GM18520 (cell line): ENCODE data around the gene DTHD1.
A peak's percentile ranks its signal among the peaks of the same experiment; 100 is the strongest.

Source experiments
- ATAC-seq: cut with Tn5 transposase; IDR thresholded peaks from one replicate; pipeline ENCODE4 v1.9.1; 2021; ENCODE audit not compliant: unreplicated experiment

The DTHD1 gene

DNA sequence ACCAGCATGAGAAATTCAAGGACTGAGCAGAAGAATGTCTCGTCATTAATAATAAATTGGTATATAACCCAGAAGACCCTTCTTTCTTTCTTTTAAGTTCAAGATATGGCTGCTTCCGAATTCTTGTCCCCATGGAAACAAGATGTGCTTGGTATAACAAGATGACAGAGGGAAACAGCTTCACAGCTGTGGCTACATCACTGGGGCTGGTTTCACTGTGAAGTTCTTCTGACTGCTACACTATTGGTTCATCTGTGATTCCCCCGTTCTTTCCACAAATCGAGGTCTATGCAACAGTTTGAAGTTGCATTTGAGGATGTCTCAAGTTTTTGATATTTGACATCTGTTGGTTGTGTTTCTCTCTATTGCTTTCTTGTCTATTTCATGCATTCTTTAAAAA is 12.3 kb upstream of the DTHD1 start:
- ATAC-seq = no peak

DNA sequence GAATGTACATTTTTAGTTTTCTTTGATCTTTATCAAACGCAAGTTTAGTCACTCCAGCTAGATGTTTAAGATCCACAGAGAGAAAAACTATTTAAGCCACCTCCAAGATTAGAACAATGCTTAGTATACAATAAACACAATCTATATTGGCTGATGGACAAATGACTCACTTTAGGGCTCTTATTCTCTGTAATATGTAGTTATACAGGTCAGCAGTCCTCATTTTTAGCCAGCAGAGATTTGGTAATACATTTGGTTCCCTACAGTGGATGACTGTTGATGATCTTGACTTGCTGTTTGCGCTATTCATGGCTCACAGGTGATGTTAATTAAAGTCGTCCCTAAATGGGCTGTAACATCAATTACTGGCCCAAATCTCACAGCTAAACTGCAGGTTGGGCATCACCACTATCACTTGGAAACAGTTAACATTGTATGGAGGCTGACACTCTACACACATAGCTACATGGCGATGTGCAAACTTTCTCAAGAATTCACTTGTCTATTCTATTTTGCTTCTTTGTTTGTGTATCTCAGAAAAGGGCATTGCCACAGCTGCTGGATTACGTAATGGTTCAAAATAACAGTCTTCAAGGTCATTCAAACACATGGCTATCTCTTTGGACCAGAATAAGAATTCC is 11.8 kb upstream of the DTHD1 start:
- no peak for ATAC-seq

DNA sequence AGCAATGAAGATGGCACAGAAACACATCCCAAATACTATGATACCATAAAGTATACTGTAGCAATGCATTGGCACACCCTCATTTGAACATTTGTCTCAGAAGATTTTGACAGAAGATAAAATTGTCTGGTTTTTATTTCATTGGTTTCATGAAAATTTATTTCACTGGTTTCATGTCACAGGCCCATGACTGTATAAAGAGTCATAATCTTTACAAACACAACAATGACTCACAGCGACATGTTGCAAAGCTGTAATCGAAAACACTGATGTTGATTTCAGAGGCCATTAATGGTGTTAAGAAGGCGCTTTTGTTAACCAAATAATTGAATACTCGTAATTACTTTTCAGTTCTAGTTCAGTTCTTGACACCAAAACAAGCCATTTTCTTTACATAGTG is 8.1 kb upstream of the DTHD1 start:
- ATAC-seq = no peak

DNA sequence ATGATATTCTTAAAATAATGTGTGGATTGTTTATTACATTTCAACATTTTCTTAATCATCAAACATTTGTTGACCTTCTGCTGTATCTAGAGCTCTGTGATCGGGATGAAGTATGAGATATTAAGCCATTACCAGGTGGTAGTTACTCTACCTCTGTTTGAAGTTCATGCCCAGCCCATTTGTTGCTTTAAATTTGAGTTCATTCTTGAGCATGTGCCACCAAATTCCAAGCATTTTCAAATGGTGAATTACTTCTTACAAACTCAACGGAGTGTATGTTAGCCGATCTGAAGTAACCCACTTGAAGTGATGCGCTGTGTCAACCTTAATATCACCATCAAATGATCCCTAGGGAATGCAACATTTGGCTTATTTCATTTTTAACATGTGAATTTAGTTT is 7.3 kb upstream of the DTHD1 start:
- ATAC-seq = no peak

DNA sequence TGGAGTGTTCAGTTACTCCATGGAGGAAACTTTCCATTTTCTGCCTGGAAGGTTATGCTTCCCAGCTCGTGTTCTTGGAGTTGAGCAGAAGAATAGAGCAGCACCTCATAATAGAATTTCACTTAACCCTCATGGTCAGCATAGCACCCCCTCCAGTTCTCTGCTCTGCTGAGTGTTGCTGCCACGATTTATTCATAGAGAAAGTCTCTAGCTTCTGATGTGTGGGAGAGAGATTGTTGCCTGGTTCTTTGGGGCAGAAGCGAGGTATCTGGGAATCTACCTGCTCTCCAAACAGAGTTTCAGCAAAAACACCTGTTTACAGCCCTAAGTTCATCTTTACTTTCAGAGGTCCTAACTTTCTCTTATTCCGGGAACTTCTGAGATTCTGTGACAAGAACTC is 3.9 kb upstream of the DTHD1 start:
- no peak for ATAC-seq

DNA sequence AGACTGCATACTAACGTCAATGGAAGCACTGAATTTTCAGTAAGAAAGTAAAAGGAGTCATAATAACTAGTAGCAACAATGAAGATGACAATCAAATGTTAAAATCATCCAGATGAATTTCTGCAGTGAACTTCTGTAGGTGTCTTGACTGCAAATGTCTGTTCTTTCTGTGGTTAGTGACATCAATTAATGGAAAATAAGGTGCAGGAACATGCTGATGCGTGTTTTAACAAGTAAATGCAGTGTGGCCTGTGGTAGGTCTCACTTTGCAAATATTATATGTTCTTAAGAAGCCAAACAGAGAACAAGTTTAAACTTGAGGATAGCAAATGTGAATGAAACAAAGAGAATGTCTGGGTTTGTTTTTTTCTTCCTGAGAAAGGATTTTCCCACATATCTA is 2.6 kb upstream of the DTHD1 start:
- ATAC-seq = no peak

DNA sequence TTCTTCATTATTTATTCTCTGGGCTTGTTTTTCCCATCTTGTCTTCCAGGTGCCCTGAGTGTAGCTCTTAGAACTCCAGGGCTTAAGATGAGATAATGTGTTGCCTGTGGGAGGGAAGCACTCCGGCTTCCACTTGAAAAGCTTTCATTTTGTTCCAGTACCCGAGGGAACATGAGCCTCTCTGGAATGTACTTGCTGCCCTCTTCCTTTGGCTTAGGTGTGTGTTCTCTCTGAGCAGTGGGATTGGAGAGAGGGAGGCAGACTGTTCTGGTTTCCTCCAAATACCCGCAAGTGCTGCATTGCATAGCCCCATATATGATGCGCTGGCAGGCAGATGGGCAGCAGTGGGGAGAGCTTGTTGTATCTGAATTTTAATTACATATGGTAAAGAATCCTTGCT is 861 bp upstream of the DTHD1 start:
- ATAC-seq = no peak

DNA sequence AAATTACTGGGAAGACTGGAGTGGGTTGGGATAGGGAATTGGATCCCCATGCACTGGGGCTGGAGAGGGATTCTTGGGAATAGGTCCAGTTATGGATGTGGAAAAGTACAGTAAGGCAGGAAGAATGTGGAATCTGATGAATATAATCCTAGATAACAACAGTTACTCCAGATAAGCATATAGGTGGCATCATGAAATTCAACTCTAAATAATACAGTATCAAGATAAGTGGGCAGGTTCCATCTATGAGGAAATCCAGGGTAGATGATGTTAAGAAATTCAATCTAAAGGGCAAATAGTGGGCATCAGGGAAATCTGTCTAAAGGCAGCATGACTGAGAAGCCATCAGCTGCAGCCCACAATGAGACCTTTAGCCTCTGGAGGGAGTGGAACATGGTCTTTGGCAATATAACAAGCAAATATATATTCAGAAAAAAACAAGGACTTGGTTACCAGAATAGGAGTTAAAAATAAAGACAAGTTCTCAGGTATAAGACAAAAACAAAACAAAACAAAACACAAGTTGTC is 1.2 kb downstream of the DTHD1 start:
- no peak for ATAC-seq

DNA sequence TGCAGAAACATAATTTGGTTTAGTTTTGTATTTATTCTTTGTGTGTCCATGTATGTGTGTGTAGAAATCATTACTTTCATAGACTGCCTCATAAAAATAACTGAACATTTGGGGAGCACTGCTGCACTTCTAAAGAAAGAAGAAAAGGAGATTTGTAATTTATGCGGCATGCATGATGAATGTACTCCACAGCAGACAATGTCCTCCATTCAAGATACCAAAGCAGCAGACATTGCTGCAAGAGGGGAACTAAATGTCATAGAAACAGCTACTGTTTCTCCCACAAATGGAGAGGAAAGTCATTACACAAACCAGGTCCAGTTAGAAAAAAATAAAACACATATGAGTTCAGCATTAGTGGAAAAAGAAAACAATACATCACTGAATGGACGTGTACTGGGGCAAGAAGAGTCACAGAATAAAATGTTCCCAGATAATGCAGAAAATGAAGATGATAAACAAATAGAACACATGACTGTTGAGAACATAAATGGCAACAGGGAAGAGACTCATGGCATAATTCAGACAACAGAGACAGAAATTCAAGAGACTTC is 2.6 kb downstream of the DTHD1 start:
- no peak for ATAC-seq

DNA sequence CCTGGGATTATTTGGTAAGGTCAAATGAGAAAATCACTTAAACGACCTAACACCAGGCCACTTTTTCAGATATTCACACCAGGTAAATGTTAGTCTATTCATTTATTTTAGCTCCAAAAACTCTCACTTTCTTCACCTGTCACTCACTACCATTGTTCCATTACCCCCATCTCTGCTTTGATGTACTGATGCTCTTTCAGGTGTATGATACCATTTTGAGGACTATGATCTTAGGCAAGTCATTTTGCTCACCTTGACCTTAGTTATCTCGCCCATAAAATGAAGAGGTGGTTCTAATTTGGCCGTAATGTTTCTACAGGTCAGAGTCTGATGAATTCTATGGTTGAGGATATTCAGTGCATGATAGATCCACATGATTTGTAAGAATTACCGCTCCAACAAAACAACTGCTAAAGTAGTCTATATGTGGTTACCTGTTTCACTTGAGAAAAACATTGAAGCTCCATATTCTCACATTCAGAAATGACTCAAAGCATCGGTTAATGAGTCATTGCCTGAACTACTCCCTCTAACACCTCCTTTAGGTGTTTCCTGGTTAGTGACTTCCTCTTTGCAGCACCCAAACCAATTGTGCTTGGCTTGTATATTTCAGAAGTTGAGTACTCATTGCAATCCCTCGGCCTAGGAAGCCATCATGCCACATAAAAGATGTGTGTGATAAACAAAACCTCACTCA is 4.5 kb downstream of the DTHD1 start:
- ATAC-seq = peak; percentile 99

DNA sequence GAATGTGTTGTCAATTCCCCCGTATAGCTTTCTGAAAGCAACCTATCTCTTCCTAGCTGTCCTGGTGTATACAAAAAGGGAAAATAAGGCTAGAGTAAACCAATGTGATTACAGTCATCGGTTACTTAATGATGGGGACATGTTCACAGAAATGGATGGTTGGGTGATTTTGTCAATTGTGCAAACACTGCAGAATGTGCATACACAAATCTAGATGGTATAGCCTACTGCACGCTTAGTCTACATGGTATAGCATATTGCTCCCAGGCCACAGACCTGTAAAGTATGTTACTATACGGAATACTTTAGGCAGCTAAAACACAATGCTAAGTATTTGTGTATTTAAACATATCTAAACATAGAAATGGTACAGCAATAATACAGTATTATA is 5.1 kb downstream of the DTHD1 start:
- ATAC-seq = no peak

DNA sequence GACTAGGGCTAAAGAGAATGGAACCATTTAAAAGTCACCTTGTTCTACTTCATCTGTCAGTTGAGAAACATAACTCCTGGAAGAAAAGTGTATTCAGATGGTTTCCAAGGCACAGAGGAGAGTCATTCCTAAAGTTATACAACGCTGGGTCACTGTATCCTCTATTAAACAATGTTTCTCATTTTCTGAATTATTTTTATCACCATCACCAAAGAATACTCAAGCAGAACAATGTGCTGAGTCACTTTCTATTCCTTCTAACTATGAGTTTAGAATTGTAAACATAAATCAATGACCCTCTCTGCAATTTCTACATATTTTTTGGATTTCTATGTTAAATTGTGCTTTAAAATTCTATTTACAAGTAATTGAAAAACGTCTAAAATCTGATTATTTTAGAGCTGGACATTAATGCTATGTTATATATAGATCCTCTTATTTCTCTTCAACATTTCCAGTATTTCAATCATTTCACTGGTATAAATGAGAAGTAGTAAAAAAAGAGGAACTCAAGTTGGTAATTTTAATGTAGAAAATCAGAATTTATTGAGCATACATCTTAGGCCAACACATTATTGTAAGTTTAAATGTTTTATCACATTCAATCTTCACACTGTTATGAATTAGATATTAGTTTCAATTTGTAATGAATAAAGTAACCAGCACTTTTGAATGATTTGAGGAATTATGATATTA is 7.5 kb downstream of the DTHD1 start:
- ATAC-seq = no peak

DNA sequence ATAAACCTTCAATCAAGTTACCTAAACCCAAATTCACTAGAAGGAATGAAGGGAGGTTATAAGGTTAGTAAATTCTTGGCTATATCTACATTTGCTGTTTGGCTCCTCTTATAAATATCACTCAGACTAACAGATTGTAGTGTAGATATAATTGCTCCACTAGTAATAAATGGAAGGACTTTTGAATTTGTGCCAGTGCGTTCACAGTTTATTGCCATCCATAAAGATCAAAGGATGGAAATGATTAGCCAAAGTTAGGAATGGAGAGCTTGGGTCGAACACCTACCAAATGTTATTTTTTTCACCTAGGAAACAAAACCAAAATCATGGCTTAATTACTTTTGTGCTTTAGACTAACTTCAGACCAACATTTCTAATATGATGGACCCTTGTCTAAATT is 9.2 kb downstream of the DTHD1 start:
- no peak for ATAC-seq

DNA sequence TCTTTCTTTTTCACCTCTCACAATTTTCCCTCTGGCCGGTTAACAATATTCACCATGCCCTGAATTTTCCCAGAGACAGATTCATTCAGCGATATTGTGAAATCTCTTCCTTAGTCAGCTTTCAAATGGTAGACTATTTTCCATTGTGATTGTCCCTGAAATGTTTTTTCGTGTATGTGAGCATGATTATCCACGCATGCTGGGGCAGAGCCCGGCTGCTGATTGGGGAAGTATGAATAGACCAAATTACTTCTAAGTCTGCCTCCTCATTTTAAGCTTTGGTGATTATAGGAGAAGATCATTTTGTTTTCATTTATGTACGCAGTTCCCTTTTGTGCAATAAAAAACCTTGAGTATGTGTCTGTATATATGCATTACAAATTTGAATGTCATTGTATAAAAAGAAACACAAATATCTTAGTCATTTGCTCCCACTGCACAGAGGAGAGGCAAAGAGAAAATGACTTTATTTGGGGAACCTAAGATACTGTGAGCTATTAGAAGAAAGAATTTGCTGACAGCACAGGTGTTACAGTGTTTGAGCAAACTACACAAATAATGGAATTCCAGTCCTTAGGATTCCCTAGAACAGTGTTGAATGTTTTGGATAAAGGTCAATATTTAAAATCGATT is 11.3 kb downstream of the DTHD1 start:
- ATAC-seq = no peak

DNA sequence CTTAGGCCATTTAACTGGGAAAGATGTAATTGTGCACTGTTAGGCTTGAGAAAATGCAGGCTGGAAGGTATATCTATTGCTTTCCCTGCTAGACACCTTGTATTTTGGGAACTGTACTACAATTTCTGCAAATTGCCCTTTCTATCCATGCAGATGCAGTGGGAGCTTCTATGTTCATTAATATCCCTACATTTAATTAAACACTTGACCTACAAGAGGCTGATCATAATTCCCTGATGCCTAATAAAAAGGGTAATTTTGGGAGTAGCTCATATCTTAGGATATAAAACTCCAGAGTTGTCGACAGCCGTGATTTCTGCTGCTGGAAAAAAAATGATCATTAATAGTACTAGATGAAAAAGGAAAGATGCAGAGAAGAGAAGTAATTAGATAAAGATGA is 19.7 kb downstream of the DTHD1 start:
- ATAC-seq = no peak

DNA sequence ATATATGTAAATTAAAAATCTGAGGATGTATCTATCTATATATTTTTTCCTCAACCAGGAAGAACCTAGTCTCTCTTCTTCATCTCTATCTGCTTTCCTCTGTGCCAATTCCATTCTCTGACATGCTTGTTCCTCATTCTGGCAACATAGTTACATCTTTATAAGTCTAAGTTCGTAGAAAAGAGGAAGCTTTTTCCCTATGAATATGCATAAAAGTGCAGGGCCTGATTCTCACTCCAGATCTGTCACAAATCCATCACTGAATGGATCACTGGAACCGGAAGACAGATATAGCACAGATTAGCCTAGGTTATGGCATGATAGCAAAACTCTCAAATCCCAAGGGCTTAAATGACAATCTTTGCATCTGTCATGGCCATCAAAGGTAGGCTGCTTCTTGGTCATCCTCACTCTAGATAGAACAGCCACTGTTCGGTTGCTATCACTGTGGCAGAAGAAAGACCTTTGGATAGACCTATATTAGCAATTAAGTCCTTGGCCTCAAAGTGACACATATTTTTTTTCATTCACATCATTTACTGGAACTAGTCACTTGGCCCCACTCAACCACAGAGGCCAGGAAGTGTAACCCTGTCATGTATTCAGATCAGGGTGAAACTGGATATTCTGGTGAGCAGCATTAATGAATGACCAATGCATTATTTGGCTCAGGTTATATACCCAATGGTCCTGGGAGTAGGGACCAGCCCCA is 22.2 kb downstream of the DTHD1 start:
- peak; percentile 82 for ATAC-seq

DNA sequence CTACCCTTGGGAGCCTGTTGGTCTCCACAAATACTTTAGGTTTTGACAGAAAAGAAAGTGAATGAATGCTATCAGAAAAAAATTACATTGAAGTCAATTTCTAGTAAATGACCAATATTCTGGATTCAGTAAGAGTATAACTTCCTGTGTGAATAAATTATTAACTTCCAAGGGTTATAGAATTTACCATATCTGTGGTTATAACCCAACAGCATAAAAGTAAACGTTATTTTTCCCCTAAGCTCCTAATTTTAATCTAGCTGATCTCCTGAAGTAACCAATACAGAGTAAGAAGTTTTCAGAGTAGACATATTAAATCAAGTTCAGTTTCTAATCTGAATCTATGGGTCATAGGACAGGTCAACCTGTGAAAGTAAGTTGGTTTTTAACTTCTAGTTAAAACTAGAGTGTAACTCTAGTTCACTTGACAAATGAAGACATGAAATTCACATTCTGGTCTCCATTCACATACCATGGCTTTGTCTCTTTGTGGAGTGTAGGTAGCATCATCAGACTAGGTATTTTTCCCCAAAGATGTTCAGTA is 22.8 kb downstream of the DTHD1 start:
- peak; percentile 30 for ATAC-seq

DNA sequence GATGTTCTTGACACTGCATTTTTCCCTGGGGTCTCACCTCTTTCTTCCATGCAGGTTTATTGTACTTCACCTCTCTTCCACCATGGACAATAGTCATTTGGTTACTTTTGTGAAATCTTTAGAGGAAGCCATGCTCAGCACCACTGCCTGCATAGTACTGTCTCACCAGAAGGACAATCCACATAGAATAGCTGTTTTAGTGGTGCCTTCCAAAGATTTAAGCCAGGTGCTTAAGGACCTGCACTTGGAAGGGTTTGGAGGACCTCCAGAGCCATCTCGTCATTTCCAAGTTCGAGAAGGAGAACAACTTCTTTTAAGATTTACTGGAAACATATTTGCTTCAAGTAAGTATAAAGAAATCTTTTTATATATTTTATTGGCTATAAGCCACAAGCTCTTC is 26.7 kb downstream of the DTHD1 start:
- ATAC-seq = no peak

DNA sequence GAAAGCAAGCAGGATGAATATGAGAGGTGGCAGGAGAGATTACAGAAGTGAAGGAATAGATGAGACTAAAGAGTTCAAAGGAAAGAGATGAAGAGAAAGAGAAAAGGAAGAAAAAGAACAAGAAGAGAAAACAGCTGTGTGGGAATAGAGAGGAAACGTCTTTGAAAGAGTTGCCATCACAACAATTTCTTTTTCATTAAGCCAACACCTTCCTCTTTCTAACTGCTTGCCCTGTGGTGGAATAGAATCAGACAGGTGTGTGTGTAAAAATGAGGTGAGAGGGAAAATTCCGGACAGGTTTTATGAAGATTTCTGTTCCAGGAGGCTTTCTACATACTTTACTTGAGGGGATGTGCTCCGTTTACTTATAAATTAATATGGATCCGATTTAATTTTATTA is 28.8 kb downstream of the DTHD1 start:
- ATAC-seq = no peak

DNA sequence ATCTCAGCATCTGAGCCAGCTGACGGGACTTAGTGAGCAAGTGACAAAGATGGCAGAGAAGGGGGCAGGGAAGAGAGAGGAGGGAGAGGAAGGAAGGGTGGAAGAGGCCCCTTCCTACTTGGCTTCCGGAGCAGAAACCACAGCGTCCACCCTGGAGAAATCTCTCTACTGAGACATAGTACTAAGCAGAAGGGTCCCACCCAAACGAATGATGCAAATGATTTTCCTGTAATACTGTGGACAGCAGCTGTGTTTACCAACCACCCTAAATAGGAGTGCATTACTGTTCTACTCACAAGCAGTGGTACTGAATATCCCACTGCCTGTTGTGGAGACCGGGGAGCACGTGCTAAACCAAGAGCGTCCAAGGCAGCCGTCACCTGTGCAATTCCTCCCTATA is 29.4 kb downstream of the DTHD1 start:
- ATAC-seq = no peak

DNA sequence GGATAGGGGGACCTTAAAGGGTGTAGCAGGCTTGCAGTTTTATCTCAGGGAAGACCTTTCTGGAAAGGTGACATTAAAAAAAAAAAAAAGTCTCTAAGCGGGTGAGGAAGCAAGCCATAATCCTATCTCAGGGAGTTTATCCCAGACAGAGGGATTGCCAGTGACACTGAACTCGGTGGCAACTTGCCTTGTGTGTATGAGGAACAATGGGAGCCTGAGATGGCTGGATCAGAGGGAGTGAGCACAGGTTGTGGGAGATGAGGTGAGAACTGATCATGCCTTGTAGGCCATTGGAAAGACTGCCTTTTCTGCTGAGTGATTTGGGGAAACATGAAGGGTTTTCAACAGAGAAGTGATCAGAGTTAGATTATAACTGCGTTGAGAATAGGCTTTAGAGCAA is 31.1 kb downstream of the DTHD1 start:
- no peak for ATAC-seq
